ENCODE measurements around the gene HSP90AB1.
A peak's percentile ranks its signal among the peaks of the same experiment; 100 is the strongest.

HSP90AB1 gene

GRCh38 chr6:44263354-44264100 lies 16.6 kb downstream of the HSP90AB1 start:
- peak; percentile 76 for DNase-seq (ENCODE audit: low spot score)
- no peak for TF ChIP-seq CTCF (IDR thresholded peaks at IDR 0.05; ENCODE audit: extremely low read depth, missing control alignments)

- TF ChIP-seq CTCF (IDR thresholded peaks at IDR 0.05; ENCODE audit: extremely low read depth, missing control alignments): no peak
- DNase-seq (ENCODE audit: low spot score): peak; percentile 78
These were observed 17.5 kb downstream of the HSP90AB1 start for GRCh38 chr6:44264154-44265006.

- peak; percentile 96 for DNase-seq (ENCODE audit: low spot score)
- TF ChIP-seq CTCF (IDR thresholded peaks at IDR 0.05; ENCODE audit: extremely low read depth, missing control alignments): peak; percentile 53
These were observed 18.3 kb downstream of the HSP90AB1 start, which contains the start of gene NFKBIE for GRCh38 chr6:44265007-44265721. TSS of gene NFKBIE (minus strand) at chr6:44265551. CDS start at chr6:44265346, 205 bp downstream.

- TF ChIP-seq CTCF (IDR thresholded peaks at IDR 0.05; ENCODE audit: extremely low read depth, missing control alignments): no peak
- no peak for DNase-seq (ENCODE audit: low spot score)
These were observed 18.9 kb downstream of the HSP90AB1 start for GRCh38 chr6:44265722-44266233.

- TF ChIP-seq CTCF (IDR thresholded peaks at IDR 0.05; ENCODE audit: extremely low read depth, missing control alignments): no peak
- DNase-seq (ENCODE audit: low spot score): peak; percentile 88
These were observed 19.4 kb downstream of the HSP90AB1 start for GRCh38 chr6:44266347-44266746.

GRCh38 chr6:44267252-44267651 lies 20.4 kb downstream of the HSP90AB1 start:
- no peak for TF ChIP-seq CTCF (IDR thresholded peaks at IDR 0.05; ENCODE audit: extremely low read depth, missing control alignments)

More at GRCh38 chr6:44267252-44267651, 20.4 kb downstream of the HSP90AB1 start:
- DNase-seq (ENCODE audit: low spot score): no peak
